Cardiac fibroblast (primary cell): Measurements from ENCODE around the gene ABHD12.

Experiments
- DNase-seq, 2 donors: peaks; one replicate each; pipeline versions ENCODE4 v3.0.0 to v3.0.0-alpha.2; 2010; ENCODE audit warnings: low read depth in 2 of 2
- H3K4me3 ChIP-seq, 2 donors: replicated peaks in 1 of 2; 1 replicate in 1 of 2; 2 replicates in 1 of 2; pipeline ENCODE4 v1.5.1; 2011; ENCODE audit warnings: low read depth in 2 of 2, low read length in 2 of 2, mild to moderate bottlenecking in 2 of 2, moderate library complexity in 1 of 2
- CTCF ChIP-seq: IDR thresholded peaks from one replicate; pipeline ENCODE4 v1.5.1; 2011; ENCODE audit warnings: low read depth, mild to moderate bottlenecking, low read length, inconsistent platforms

The ABHD12 gene

GRCh38 chr20:25282796-25283195 lies 107.8 kb downstream of the ABHD12 start:
- H3K4me3 ChIP-seq: no peak overlapping the region
- no peak for DNase-seq
- no peak for TF ChIP-seq CTCF

GRCh38 chr20:25282034-25282781 lies 108.4 kb downstream of the ABHD12 start:
- no peak overlapping the region for H3K4me3 ChIP-seq
- TF ChIP-seq CTCF: no peak
- DNase-seq: no peak

GRCh38 chr20:25281541-25281991 lies 109.1 kb downstream of the ABHD12 start:
- no peak for TF ChIP-seq CTCF
- no peak for DNase-seq
- no peak overlapping the region for H3K4me3 ChIP-seq

- no peak for DNase-seq
- H3K4me3 ChIP-seq: no peak overlapping the region
- TF ChIP-seq CTCF: no peak
Observed at GRCh38 chr20:25280574-25281535, 109.8 kb downstream of the ABHD12 start.

GRCh38 chr20:25280051-25280573 lies 110.5 kb downstream of the ABHD12 start:
- DNase-seq: no peak
- no peak overlapping the region for H3K4me3 ChIP-seq
- TF ChIP-seq CTCF: no peak

- DNase-seq: peak in 1 of 2 donors; percentile 33
- no peak overlapping the region for H3K4me3 ChIP-seq
- TF ChIP-seq CTCF: no peak
Observed at GRCh38 chr20:25279403-25279802, 111.2 kb downstream of the ABHD12 start.
